Mesendoderm (in vitro differentiated cells): ENCODE results near the gene GPI.

Experiments used
- DNase-seq: peaks from one replicate; pipeline ENCODE4 v3.0.0; 2013
- H2AK5ac ChIP-seq: 2 replicates; pipeline ENCODE4 v1.6.1; 2013; ENCODE audit warnings: low read length, inconsistent platforms
- H2BK120ac ChIP-seq: 2 replicates; pipeline ENCODE4 v1.6.1; 2013; ENCODE audit warnings: low read depth, mild to moderate bottlenecking, low read length, moderate library complexity, mixed read lengths
- H2BK15ac ChIP-seq: replicated peaks from 2 replicates; pipeline ENCODE4 v1.6.1; 2013; ENCODE audit warnings: low read depth, mild to moderate bottlenecking, moderate library complexity
- H2BK5ac ChIP-seq: 2 replicates; pipeline ENCODE4 v1.6.1; 2013; ENCODE audit warnings: low read length, inconsistent platforms
- H3K18ac ChIP-seq: 2 replicates; pipeline ENCODE4 v1.6.1; 2013; ENCODE audit warnings: mild to moderate bottlenecking, low read length, mixed read lengths
- H3K23ac ChIP-seq: one replicate; pipeline ENCODE4 v1.6.1; 2013; ENCODE audit warnings: low read length
- H3K27ac ChIP-seq: 2 replicates; pipeline ENCODE4 v1.5.1; 2013; ENCODE audit warnings: low read depth, mild to moderate bottlenecking, inconsistent platforms, low read length, moderate library complexity
- H3K27me3 ChIP-seq: 2 replicates; pipeline ENCODE4 v1.6.1; 2013; ENCODE audit warnings: low read length, control low read depth, mild to moderate bottlenecking, inconsistent platforms; ENCODE audit not compliant: insufficient read depth, poor library complexity
- H3K36me3 ChIP-seq: 2 replicates; pipeline ENCODE4 v1.6.1; 2013; ENCODE audit warnings: low read length, inconsistent platforms; ENCODE audit not compliant: control insufficient read depth, insufficient read depth
- H3K4ac ChIP-seq: one replicate; pipeline ENCODE4 v1.6.1; 2013; ENCODE audit warnings: low read depth, mild to moderate bottlenecking, low read length, moderate library complexity
- H3K4me1 ChIP-seq: 2 replicates; pipeline ENCODE4 v1.6.1; 2013; ENCODE audit warnings: low read depth, low read length, inconsistent platforms; ENCODE audit not compliant: control insufficient read depth
- H3K4me2 ChIP-seq: 2 replicates; pipeline ENCODE4 v1.6.1; 2013; ENCODE audit warnings: low read length
- H3K4me3 ChIP-seq: 2 replicates; pipeline ENCODE4 v1.5.1; 2013; ENCODE audit warnings: mild to moderate bottlenecking, low read length
- H3K56ac ChIP-seq: one replicate; pipeline ENCODE4 v1.6.1; 2013; ENCODE audit warnings: low read length
- H3K79me1 ChIP-seq: 2 replicates; pipeline ENCODE4 v1.6.1; 2013; ENCODE audit warnings: low read length, inconsistent platforms
- H3K79me2 ChIP-seq: 2 replicates; pipeline ENCODE4 v1.6.1; 2013; ENCODE audit warnings: mild to moderate bottlenecking, low read length; ENCODE audit not compliant: control insufficient read depth, insufficient read depth
- H3K9ac ChIP-seq: 2 replicates; pipeline ENCODE4 v1.6.1; 2013; ENCODE audit warnings: low read length, inconsistent platforms
- H4K5ac ChIP-seq: one replicate; pipeline ENCODE4 v1.6.1; 2013; ENCODE audit warnings: low read length
- H4K8ac ChIP-seq: one replicate; pipeline ENCODE4 v1.6.1; 2013; ENCODE audit warnings: low read depth, mild to moderate bottlenecking, control low read depth, low read length, moderate library complexity
- WGBS: extraction: QIAGEN DNeasy Blood & Tissue Kit; methylation state at CpG from one replicate; pipeline ENCODE4 v1.1.7; 2013; ENCODE audit warnings: low lambda C conversion rate, missing lambda C conversion rate; ENCODE audit not compliant: insufficient coverage; ENCODE audit errors: extremely low coverage; 5-methylcytosine and 5-hydroxymethylcytosine counted together

The GPI gene

DNA sequence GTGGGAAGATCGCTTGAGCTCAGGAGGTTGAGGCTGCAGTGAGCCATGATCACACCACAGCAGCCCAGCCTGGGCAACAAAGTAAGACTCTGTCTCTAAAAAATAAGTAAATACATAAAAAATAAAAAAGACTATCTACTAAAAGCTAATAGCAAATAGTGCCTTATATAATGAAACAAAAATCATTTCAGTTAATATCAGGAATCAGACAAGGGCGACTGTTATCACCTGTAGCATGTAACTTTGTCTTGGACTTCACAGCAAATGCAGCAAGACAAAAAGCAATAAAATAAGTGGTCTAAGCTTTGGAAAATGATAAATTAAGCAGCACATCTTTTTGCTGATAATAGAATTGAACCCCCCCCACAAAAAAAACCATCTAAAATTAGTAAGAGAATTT is 21.2 kb upstream of the GPI start:
- no peak for DNase-seq
- Histone ChIP-seq H3K79me1 (no peaks in the 10 kb centered on the region), H3K23ac (no peak overlapping the region), H3K18ac (no peak overlapping the region), H2BK5ac (no peak overlapping the region), H2AK5ac (no peak overlapping the region), H4K8ac (no peak overlapping the region), H3K27me3 (no peaks in the 10 kb centered on the region), H3K4me3 (no peak overlapping the region), H2BK15ac (no peak overlapping the region), H3K9ac (no peak overlapping the region), H3K4me1 (no peaks in the 10 kb centered on the region), H3K79me2 (no peaks in the 10 kb centered on the region), H3K56ac (no peak overlapping the region), H3K4me2 (no peak overlapping the region), H2BK120ac (no peak overlapping the region), H4K5ac (no peak overlapping the region), H3K27ac (no peak overlapping the region), H3K4ac (no peak overlapping the region), H3K36me3 (peaks cover 13% of the 10 kb centered on the region)
- WGBS: no CpG with 5 or more reads among the region's 2 CpGs

DNA sequence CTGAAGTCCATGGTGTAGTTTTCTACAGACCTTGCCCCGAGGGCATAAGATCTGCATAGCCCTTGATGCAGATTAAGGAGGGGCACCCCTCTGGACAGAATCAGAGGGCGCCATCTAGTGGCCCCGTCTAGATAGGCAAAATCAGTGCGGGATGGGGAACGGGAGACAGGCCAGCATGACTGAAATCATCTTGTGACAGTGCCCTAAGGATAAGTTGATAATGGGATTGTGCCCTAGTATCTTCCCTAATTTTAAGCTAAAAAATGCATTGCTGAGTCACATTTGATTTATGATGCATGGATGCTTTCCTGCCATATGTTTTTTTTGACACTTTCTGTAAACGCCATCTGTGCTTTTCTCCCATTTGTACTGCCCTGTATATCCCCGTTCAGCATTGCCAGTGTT is 19.0 kb upstream of the GPI start:
- no peak overlapping the region for H3K18ac ChIP-seq
- H3K4me3 ChIP-seq: no peak overlapping the region
- H4K5ac ChIP-seq: no peak overlapping the region
- no peak overlapping the region for H3K23ac ChIP-seq
- no peak overlapping the region for H4K8ac ChIP-seq
- H3K56ac ChIP-seq: no peak overlapping the region
- no peaks in the 10 kb centered on the region for H3K27me3 ChIP-seq
- no peak overlapping the region for H2BK120ac ChIP-seq
- H3K4ac ChIP-seq: no peak overlapping the region
- no peaks in the 10 kb centered on the region for H3K4me1 ChIP-seq
- H3K79me1 ChIP-seq: no peaks in the 10 kb centered on the region
- no peak overlapping the region for H2BK5ac ChIP-seq
- no peak overlapping the region for H2AK5ac ChIP-seq
- H3K9ac ChIP-seq: no peak overlapping the region
- no peak overlapping the region for H3K27ac ChIP-seq
- WGBS: no CpG with 5 or more reads among the region's 7 CpGs
- H3K36me3 ChIP-seq: peaks cover 11% of the 10 kb centered on the region
- no peak overlapping the region for H3K4me2 ChIP-seq
- peak; percentile 89 for DNase-seq
- no peaks in the 10 kb centered on the region for H3K79me2 ChIP-seq
- H2BK15ac ChIP-seq: no peak overlapping the region

DNA sequence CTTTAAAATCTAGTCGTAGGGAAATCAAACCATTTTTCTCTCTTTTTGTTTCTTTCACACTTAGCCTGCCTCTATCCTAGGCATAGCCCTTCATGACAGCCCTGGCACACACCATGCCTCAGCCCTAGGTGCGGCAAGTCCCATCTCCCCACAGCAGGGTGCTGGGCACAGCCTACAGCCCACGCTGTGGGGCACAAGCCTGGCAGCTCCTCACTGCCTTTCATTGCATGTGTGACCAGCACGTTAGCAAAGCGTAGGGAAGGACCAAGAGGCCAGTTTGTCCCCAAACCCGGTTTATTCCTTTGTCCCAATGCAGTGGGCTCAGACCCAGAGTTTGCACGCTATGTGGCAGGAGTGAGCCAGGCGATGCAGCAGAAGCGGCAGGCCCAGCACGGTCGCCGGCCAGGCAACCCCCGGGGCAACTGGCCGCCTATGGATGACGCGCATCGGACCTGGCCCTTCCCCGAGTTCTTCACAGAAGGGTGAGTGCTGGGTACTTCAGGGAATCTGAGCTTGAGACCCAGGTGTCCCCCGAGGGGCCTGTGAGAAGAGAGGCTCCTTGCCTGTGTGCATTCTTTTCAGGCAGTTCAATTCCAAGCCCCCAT is 17.3 kb upstream of the GPI start:
- H3K79me2 ChIP-seq: no peaks in the 10 kb centered on the region
- no peak overlapping the region for H3K23ac ChIP-seq
- no peak overlapping the region for H3K27ac ChIP-seq
- H3K4me1 ChIP-seq: no peaks in the 10 kb centered on the region
- no peak overlapping the region for H2BK120ac ChIP-seq
- no peak overlapping the region for H2BK5ac ChIP-seq
- H4K8ac ChIP-seq: no peak overlapping the region
- no peak overlapping the region for H4K5ac ChIP-seq
- no peak overlapping the region for H3K4ac ChIP-seq
- H2AK5ac ChIP-seq: no peak overlapping the region
- H3K79me1 ChIP-seq: no peaks in the 10 kb centered on the region
- DNase-seq: no peak
- no peak overlapping the region for H3K56ac ChIP-seq
- H2BK15ac ChIP-seq: no peak overlapping the region
- H3K36me3 ChIP-seq: peaks cover 2% of the 10 kb centered on the region
- no peaks in the 10 kb centered on the region for H3K27me3 ChIP-seq
- no peak overlapping the region for H3K4me2 ChIP-seq
- WGBS: no CpG with 5 or more reads among the region's 19 CpGs
- H3K18ac ChIP-seq: no peak overlapping the region
- no peak overlapping the region for H3K9ac ChIP-seq
- no peak overlapping the region for H3K4me3 ChIP-seq

DNA sequence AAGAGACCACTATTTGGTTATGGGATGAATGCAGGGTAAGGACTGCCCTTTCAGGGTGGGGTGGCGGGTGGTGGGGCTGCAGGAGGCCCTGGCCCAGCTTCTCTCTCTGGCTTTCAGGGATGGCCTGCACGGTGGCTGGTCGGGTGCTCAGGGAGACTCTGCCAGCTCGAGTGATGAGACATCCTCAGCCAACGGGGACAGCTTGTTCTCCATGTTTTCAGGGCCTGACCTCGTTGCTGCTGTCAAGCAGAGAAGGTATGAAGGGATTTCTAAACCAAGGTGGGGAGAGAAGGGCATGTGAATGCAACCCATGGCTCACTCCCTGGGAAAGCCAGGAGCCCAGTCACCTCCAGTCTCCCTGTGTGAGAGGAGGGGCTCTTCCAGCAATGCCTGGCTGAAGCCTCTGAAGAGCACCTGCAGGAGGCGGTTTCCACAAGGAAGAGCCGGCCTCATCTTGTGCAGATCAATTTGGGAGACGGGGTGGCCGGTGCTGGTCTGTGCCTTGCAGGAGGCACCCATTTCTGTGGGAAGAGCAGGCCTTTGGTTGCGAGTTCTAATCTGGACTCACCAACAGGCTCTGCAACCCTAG is 16.0 kb upstream of the GPI start:
- H3K4me3 ChIP-seq: no peak overlapping the region
- H3K9ac ChIP-seq: no peak overlapping the region
- no peak overlapping the region for H3K56ac ChIP-seq
- no peak for DNase-seq
- no peak overlapping the region for H2BK15ac ChIP-seq
- no peaks in the 10 kb centered on the region for H3K79me2 ChIP-seq
- no peaks in the 10 kb centered on the region for H3K4me1 ChIP-seq
- H3K23ac ChIP-seq: no peak overlapping the region
- H4K5ac ChIP-seq: no peak overlapping the region
- WGBS: no CpG with 5 or more reads among the region's 11 CpGs
- H3K4me2 ChIP-seq: no peak overlapping the region
- no peak overlapping the region for H3K27ac ChIP-seq
- no peak overlapping the region for H3K4ac ChIP-seq
- H3K79me1 ChIP-seq: no peaks in the 10 kb centered on the region
- H3K18ac ChIP-seq: no peak overlapping the region
- no peak overlapping the region for H2BK120ac ChIP-seq
- H4K8ac ChIP-seq: no peak overlapping the region
- H3K36me3 ChIP-seq: peaks cover 4% of the 10 kb centered on the region
- H3K27me3 ChIP-seq: no peaks in the 10 kb centered on the region
- no peak overlapping the region for H2AK5ac ChIP-seq
- no peak overlapping the region for H2BK5ac ChIP-seq

DNA sequence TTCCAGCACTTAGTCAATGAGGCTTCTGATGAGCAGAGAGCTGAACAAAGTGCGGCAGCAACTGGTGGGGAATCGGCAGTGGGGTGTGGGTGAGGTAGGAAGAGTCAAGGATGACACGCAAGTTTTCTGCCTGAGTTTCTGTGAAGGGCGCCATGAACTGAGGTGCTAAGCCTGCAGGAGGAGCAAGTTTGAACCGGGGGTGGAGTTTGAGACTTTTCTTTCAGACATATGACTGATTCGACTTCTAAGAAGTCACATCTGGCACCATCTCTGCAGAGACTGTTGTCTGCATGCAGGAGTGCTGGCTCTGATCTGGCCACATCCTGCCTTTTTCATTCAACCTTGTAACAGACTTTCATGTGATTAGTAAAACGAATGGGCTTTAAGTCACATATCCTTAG is 14.8 kb upstream of the GPI start:
- Histone ChIP-seq H4K8ac (no peak overlapping the region), H3K79me2 (no peaks in the 10 kb centered on the region), H3K27ac (no peak overlapping the region), H2BK15ac (no peak overlapping the region), H3K23ac (no peak overlapping the region), H3K36me3 (peaks cover 4% of the 10 kb centered on the region), H2AK5ac (no peak overlapping the region), H3K4me2 (no peak overlapping the region), H3K56ac (no peak overlapping the region), H3K4me1 (no peaks in the 10 kb centered on the region), H3K9ac (no peak overlapping the region), H2BK120ac (no peak overlapping the region), H3K79me1 (no peaks in the 10 kb centered on the region), H4K5ac (no peak overlapping the region), H2BK5ac (no peak overlapping the region), H3K4me3 (no peak overlapping the region), H3K4ac (no peak overlapping the region), H3K27me3 (no peaks in the 10 kb centered on the region), H3K18ac (no peak overlapping the region)
- DNase-seq: no peak
- no CpG with 5 or more reads among the region's 7 CpGs for WGBS

DNA sequence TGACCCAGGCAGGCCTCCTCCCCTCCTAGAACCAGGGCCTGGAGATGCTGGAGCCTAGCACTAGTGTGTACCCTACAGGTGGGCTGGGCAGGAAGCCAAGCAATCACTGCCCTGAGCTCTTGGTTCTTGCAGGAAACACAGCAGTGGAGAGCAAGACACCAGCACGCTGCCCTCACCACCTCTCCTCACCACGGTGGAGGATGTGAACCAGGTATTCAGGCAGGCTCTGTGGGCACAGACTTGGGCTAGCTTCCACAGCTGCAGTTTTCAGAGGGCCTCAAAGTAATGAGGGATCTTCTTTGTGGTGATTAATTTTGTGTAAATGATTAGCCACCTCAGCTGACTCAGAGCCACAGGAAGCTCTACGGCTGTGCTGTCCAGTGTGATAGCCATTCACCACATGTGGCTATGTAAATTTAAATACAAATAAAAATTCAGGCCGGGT is 13.6 kb upstream of the GPI start:
- Histone ChIP-seq H2BK5ac (no peak overlapping the region), H3K4me2 (no peak overlapping the region), H3K79me1 (no peaks in the 10 kb centered on the region), H3K36me3 (peaks cover 4% of the 10 kb centered on the region), H2AK5ac (no peak overlapping the region), H3K4ac (no peak overlapping the region), H3K4me3 (no peak overlapping the region), H3K79me2 (no peaks in the 10 kb centered on the region), H2BK15ac (no peak overlapping the region), H3K23ac (no peak overlapping the region), H3K9ac (no peak overlapping the region), H4K5ac (no peak overlapping the region), H4K8ac (no peak overlapping the region), H3K27ac (no peak overlapping the region), H2BK120ac (no peak overlapping the region), H3K18ac (no peak overlapping the region), H3K27me3 (no peaks in the 10 kb centered on the region), H3K4me1 (no peaks in the 10 kb centered on the region), H3K56ac (no peak overlapping the region)
- no CpG with 5 or more reads among the region's 4 CpGs for WGBS
- DNase-seq: no peak
